HG03175 (cell line): ENCODE results near the gene C11orf24.
"Not testable (repeated sequence)": the region's sequence is repeated elsewhere in the genome, so short reads cannot be mapped to it uniquely, and the experiment has no call there.

ENCODE experiments used
- ATAC-seq: cut with Tn5 transposase; IDR thresholded peaks from one replicate; pipeline ENCODE4 v1.9.1; 2021; ENCODE audit warnings: mild to moderate bottlenecking, moderate library complexity; ENCODE audit not compliant: unreplicated experiment

Gene C11orf24

DNA sequence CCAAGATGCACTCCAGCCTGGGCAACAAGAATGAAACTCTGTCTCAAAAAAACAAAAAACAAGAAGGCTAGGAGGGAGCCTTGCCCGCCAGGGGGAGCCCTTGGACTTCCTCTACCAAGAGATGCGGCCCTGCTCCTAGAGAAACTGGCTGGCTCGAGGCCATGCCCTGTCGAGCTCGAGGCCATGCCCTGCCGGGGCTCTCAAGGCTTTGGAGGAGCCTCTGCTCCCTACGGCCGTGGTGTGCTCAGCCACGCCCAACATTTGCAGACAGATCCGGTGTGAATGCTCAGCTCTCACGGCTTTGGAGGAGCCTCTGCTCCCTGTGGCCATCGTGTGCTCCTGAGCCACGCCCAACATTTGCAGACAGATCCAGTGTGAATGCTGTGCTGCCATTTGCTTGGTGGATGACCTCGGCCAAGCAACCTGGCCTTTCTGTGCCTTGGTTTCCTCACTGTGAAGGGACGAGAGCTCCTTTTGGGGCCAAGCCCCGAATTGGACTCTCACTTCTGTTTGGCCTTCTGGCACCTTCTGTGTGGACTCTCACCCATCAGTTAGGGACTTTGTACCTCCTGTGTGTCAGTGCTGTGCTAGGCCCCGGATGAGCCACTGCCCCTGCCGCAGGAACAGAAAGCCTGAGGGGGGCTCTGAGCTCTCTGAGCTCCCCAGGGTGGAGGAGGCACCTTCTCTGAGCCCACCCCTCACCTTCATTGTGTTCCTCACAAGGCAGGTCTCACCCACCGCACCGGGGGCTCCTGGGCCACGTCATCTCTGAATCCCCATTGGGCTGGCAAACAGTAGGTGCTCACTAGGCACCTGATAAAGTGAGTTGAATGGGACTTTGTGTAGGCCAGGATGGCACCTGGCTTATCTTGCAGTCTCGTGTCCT is 14.1 kb downstream of the C11orf24 start:
- no peak for ATAC-seq

DNA sequence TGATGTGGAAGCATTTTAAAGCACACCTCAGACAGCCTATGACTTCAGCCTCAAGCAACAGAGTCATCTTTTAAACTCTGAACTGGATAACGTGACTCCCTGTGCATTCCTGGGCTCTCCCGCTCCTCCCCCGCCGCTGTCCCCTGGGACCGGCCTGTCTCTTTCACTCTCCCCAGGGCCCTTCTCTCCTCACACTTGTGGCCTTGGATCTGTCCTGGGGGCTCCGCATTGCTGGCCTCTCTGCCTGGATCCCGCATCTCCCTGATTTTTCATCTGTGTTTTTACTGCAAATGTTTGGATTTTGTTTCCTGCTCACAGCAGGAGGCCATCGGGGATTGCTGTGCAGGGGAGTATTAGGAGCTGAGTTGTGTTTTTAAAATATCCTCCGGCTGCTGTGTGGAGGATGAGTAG is 15.4 kb downstream of the C11orf24 start:
- no peak for ATAC-seq

DNA sequence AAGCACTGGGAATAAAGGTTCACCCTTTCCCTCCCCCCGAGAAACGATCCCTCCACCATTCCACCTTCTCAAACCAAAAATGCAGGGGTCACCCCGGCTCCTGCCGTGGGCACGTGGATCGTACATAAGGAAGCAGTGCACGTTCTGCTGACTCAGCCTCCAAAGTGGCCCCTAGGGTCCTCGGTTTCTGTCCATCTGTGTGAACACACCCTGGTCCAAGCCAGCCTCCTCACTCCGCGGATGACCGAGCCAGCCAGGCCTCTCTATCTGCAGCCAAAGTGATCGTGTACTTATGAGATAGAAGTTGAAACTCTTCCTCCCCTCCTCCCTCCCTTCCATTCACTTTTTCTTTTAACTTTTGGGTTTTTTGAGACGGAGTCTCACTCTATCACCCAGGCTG is 16.2 kb downstream of the C11orf24 start:
- no peak for ATAC-seq

- ATAC-seq: no peak
Measured at GRCh38 chr11:68254421-68254820, 17.4 kb downstream of the C11orf24 start.

DNA sequence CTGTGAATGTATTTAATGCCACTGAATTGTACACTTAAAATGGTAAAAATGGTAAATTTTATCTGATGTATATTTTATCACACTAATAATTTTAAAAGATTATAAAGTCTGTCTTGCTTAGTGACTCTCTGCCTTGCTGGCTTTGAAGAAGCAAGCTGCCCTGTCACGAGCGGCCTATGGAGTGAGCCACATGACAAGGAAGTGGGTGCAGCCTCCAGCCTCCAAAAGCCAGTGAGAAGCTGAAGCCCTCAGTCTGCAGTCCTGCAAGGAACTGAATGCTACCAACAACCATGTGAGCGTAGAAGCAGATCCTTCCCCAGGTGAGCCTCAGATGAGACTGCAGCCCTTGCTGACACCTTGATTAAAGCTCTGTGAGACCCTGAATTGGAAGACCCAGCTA is 20.0 kb downstream of the C11orf24 start:
- no peak for ATAC-seq

DNA sequence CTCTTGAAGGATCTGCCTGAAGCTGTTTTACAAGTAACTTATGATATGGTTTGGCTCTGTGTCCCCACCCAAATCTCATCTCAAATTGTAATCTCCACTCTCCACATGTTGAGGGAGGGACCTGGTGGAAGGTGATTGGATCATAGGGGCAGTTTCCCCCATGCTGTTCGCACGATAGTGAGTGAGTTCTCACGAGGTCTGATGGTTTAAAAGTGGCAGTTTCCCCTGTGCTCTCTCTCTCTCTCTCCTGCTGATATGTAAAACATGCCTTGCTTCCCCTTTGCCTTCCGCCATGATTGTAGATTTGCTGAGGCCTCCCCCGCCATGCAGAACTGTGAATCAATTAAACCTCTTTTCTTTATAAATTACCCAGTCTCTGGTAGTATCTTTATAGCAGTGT is 26.9 kb downstream of the C11orf24 start:
- not testable (repeated sequence) for ATAC-seq

DNA sequence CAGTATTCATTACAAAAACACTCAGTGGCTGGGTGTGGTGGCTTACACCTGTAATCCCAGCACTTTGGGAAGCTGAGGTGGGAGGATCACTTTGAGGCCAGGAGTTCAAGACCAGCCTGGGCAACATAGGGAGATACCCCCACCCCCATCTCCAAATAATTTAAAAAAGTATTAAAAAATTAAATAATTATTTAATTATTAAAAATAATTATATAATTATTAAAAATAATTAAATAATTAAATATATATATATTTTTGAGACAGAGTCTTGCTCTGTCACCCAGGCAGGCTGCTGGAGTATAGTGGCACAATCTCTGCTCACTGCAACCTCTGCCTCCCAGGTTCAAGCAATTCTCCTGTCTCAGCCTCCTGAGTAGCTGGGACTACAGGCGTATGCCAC is 27.9 kb downstream of the C11orf24 start:
- ATAC-seq: not testable (repeated sequence)

- no peak for ATAC-seq
Measured at GRCh38 chr11:68242616-68243015, 29.2 kb downstream of the C11orf24 start.

GRCh38 chr11:68231621-68232020 is 40.2 kb downstream of the C11orf24 start:
- ATAC-seq: no peak

- no peak for ATAC-seq
Measured at GRCh38 chr11:68229601-68230000, 42.2 kb downstream of the C11orf24 start.

GRCh38 chr11:68226421-68226820 is 45.4 kb downstream of the C11orf24 start:
- ATAC-seq: no peak

- ATAC-seq: no peak
Measured at GRCh38 chr11:68224606-68225005, 47.2 kb downstream of the C11orf24 start.

- no peak for ATAC-seq
Measured at GRCh38 chr11:68223275-68223674, 48.5 kb downstream of the C11orf24 start.

- no peak for ATAC-seq
Measured at GRCh38 chr11:68221406-68221805, 50.4 kb downstream of the C11orf24 start.

DNA sequence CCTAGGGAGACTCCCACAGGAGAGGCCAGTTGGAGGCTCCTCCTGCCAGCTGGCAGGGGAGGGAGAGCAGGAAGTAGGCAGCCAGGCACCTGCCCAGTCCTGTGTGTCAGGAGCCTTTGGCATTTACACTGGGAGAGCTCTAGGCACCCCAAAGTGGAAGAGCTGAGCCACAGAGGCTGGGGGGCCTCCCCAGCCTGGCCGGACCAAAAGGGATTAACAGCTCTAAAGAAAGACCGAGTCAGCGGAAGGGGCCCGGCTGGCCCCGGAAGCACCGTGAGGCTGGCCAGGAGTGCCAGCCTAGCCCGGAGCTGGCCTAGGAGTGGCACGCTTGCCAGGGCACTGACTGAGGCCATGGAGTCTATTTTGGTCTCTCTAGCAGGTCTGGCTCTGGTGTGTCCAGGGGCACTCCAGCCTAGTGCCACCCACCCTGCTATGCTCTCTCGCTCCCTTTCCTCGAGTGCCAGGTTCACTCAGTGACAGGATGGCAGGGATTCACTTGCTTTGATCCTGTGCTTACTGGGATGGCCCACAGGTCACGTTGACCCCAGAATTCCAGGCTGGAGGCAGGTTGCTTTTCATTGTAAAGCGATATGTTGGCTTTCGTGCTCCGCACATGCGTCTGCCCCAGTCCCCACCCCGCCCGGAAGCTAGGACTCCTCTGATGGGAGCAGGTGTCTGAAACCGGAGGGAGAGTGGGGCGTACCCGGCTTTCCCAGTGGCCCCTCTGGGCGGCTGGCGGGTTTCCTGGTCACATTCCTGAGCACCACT is 55.4 kb downstream of the C11orf24 start:
- no peak for ATAC-seq

DNA sequence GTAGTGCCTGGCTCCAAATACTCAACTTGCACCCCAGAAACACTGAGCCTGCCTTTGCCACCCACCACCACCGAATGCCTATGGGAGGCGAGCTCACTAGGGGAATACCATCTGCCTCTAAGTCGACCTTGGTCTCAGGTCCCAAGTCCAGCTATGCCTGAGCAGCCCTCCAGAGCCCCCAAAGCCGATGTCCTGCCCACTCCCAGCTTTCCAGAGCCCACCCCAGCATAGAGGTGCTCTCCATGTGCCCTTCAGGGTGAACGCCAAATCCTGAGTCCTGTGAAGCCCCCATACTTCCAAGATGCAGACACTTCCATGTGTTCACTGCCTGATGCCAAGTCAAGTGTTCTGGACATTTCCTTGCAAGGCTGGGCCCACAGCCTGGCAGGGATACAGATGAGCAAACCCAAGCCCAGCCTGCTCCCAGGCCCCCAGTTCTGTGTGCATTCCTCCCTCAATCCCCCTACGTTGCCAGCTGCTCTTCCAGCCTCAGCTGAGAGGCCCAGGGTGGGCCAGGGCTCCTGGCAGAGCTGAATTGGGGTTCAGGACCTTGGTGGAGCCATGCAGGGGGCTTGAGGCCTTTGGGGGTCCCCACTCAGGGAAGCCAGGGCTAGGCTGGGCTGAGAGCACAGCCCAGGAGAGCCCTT is 56.1 kb downstream of the C11orf24 start:
- no peak for ATAC-seq

DNA sequence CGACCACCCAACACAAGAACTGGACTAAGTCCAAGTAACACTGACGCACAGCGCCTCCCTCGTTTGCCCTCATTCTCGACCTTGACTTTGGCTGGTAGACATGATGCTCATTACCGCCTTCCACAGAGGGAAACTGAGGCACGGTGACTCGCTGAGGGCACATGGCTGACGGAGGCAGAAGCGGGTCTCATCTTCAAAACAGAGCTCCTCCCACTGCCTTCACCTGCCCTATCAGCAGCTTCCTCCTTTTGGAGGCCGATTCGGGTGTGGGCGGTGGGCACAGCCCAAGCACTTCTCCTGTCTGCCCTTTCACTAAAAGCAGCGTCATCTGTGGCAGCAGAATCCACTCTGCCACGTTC is 56.7 kb downstream of the C11orf24 start:
- ATAC-seq: no peak

- peak; percentile 5 for ATAC-seq
Measured at GRCh38 chr11:68214173-68215086, 57.3 kb downstream of the C11orf24 start.

DNA sequence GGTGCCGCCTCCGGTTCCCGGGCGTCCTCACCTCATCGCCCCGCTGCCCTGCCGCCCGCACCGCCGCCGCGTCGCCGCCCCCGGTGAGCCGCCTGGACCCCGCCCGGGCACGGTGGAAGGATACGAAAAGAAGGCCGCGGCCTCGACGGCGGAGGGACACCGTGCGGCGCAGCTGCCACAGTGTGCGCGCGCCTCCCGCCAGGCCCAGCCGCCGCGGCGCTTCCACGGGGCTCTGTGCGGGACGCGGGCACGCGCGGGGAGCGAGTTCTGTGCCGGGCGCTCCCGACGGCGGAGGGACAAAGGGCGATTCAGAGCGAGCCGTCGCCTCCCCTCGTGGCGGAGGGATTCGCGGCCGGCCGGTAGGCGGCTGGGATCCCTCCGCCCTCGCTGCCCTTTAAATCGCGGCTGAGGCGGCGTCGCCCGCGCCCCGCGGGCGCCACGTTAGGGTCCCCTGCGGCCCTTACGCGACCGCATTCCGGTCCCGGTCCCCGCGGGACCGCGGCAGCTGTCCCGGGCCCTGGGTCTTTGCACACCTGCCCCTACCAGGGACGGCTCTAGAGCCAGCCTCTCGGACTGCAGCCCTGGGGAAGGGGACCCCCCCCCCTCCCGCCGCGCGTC is 58.1 kb downstream of the C11orf24 start:
- peak; percentile 43 for ATAC-seq

- ATAC-seq: peak; percentile 20
Measured at GRCh38 chr11:68213135-68213515, 58.6 kb downstream of the C11orf24 start, which contains the start of gene KMT5B. KMT5B (minus strand) TSS chr11:68213296; CDS start chr11:68190076, 23,220 bp downstream.
